SK-N-MC (cell line): Measurements from ENCODE around the gene SLC7A11.

ENCODE experiments used
- EZH2 ChIP-seq: fragments of 200-600 bp; sonication (generic); IDR thresholded peaks from one replicate; pipeline ENCODE4 v1.6.1; 2017; ENCODE audit warnings: antibody characterized with exemption
- POLR2AphosphoS5 ChIP-seq: IDR thresholded peaks from 2 replicates; pipeline ENCODE4 v1.6.1; 2012; ENCODE audit warnings: mild to moderate bottlenecking, low read depth, low read length, borderline replicate concordance

- TF ChIP-seq POLR2AphosphoS5 = no peak
- TF ChIP-seq EZH2 = no peak
Observed at GRCh38 chr4:138177278-138177968, 64.7 kb downstream of the SLC7A11 start.
